Measurements from ENCODE around the gene FAM153A.
"Not testable (repeated sequence)": the region's sequence is repeated elsewhere in the genome, so short reads cannot be mapped to it uniquely, and the experiment has no call there.

Gene FAM153A

GRCh38 chr5:177771206-177771605 is 11.5 kb downstream of the FAM153A start:
- H4K8ac ChIP-seq (ENCODE audit: low read depth, low read length); H3K79me1 ChIP-seq (ENCODE audit: low read depth, low read length); H3K23ac ChIP-seq (ENCODE audit: low read depth, low read length, poor library complexity); H3K27ac ChIP-seq (replicated peaks; ENCODE audit: low read length); H3K9ac ChIP-seq (ENCODE audit: low read depth, low read length, poor library complexity); H3K18ac ChIP-seq (ENCODE audit: low read length); H2BK15ac ChIP-seq (ENCODE audit: low read length); H3K4me1 ChIP-seq (ENCODE audit: control insufficient read depth in 2 of 2, insufficient read depth in 1 of 2, low read depth in 1 of 2, low read length in 2 of 2); H3K4me2 ChIP-seq (ENCODE audit: insufficient read depth, low read length, poor library complexity, severe bottlenecking); H3K27me3 ChIP-seq (ENCODE audit: control insufficient read depth in 3 of 3, insufficient read depth in 3 of 3, low read depth in 1 of 3, low read length in 3 of 3); H2BK12ac ChIP-seq (ENCODE audit: low read length); H4K91ac ChIP-seq (ENCODE audit: low read depth, low read length, poor library complexity); H2BK120ac ChIP-seq (ENCODE audit: low read depth, low read length); H3K14ac ChIP-seq (ENCODE audit: low read length); H3K4me3 ChIP-seq (ENCODE audit: low read length in 2 of 2); DNase-seq (ENCODE audit: low spot score); H2BK5ac ChIP-seq (ENCODE audit: low read length); H3K4ac ChIP-seq (ENCODE audit: low read length); H2AFZ ChIP-seq (ENCODE audit: low read length); H3K9me3 ChIP-seq (replicated peaks in 1 of 2; ENCODE audit: control insufficient read depth in 2 of 2, insufficient read depth in 1 of 2, low read depth in 1 of 2, low read length in 2 of 2); H2AK5ac ChIP-seq (ENCODE audit: low read depth, low read length); H3K36me3 ChIP-seq (replicated peaks in 1 of 2; ENCODE audit: control insufficient read depth in 2 of 2, insufficient read depth in 2 of 2, low read length in 2 of 2): not testable (repeated sequence)
- WGBS, 2 donors (ENCODE audit: extremely low coverage in 2 of 2, insufficient read length in 2 of 2, insufficient replicate concordance in 1 of 2): no CpG with 5 or more reads among the region's 3 CpGs

- not testable (repeated sequence) for H3K14ac ChIP-seq (ENCODE audit: low read length); H4K91ac ChIP-seq (ENCODE audit: low read depth, low read length, poor library complexity); H3K9ac ChIP-seq (ENCODE audit: low read depth, low read length, poor library complexity); H3K4ac ChIP-seq (ENCODE audit: low read length); H3K27ac ChIP-seq (replicated peaks; ENCODE audit: low read length); H3K79me1 ChIP-seq (ENCODE audit: low read depth, low read length); H3K9me3 ChIP-seq (replicated peaks in 1 of 2; ENCODE audit: control insufficient read depth in 2 of 2, insufficient read depth in 1 of 2, low read depth in 1 of 2, low read length in 2 of 2); H3K23ac ChIP-seq (ENCODE audit: low read depth, low read length, poor library complexity); H2AK5ac ChIP-seq (ENCODE audit: low read depth, low read length); H3K27me3 ChIP-seq (ENCODE audit: control insufficient read depth in 3 of 3, insufficient read depth in 3 of 3, low read depth in 1 of 3, low read length in 3 of 3); H2BK120ac ChIP-seq (ENCODE audit: low read depth, low read length); DNase-seq (ENCODE audit: low spot score); H3K4me3 ChIP-seq (ENCODE audit: low read length in 2 of 2); H3K36me3 ChIP-seq (replicated peaks in 1 of 2; ENCODE audit: control insufficient read depth in 2 of 2, insufficient read depth in 2 of 2, low read length in 2 of 2); H3K18ac ChIP-seq (ENCODE audit: low read length); H3K4me2 ChIP-seq (ENCODE audit: insufficient read depth, low read length, poor library complexity, severe bottlenecking); H2BK15ac ChIP-seq (ENCODE audit: low read length); H2BK5ac ChIP-seq (ENCODE audit: low read length); H3K4me1 ChIP-seq (ENCODE audit: control insufficient read depth in 2 of 2, insufficient read depth in 1 of 2, low read depth in 1 of 2, low read length in 2 of 2); H2BK12ac ChIP-seq (ENCODE audit: low read length); H4K8ac ChIP-seq (ENCODE audit: low read depth, low read length); H2AFZ ChIP-seq (ENCODE audit: low read length)
- WGBS, 2 donors (ENCODE audit: extremely low coverage in 2 of 2, insufficient read length in 2 of 2, insufficient replicate concordance in 1 of 2): no CpG with 5 or more reads among the region's 2 CpGs
Measured at GRCh38 chr5:177770646-177771045, 12.1 kb downstream of the FAM153A start.

GRCh38 chr5:177763737-177764508 is 18.8 kb downstream of the FAM153A start:
- not testable (repeated sequence) for H2AK5ac ChIP-seq (ENCODE audit: low read depth, low read length); H4K91ac ChIP-seq (ENCODE audit: low read depth, low read length, poor library complexity); H4K8ac ChIP-seq (ENCODE audit: low read depth, low read length); H3K4me2 ChIP-seq (ENCODE audit: insufficient read depth, low read length, poor library complexity, severe bottlenecking); H2BK5ac ChIP-seq (ENCODE audit: low read length); H3K4ac ChIP-seq (ENCODE audit: low read length); H3K18ac ChIP-seq (ENCODE audit: low read length); H3K4me3 ChIP-seq (ENCODE audit: low read length in 2 of 2); H3K9ac ChIP-seq (ENCODE audit: low read depth, low read length, poor library complexity); H3K79me1 ChIP-seq (ENCODE audit: low read depth, low read length); H3K23ac ChIP-seq (ENCODE audit: low read depth, low read length, poor library complexity); H3K36me3 ChIP-seq (replicated peaks in 1 of 2; ENCODE audit: control insufficient read depth in 2 of 2, insufficient read depth in 2 of 2, low read length in 2 of 2); DNase-seq (ENCODE audit: low spot score); H3K4me1 ChIP-seq (ENCODE audit: control insufficient read depth in 2 of 2, insufficient read depth in 1 of 2, low read depth in 1 of 2, low read length in 2 of 2); H3K14ac ChIP-seq (ENCODE audit: low read length); H2BK15ac ChIP-seq (ENCODE audit: low read length); H2AFZ ChIP-seq (ENCODE audit: low read length); H3K9me3 ChIP-seq (replicated peaks in 1 of 2; ENCODE audit: control insufficient read depth in 2 of 2, insufficient read depth in 1 of 2, low read depth in 1 of 2, low read length in 2 of 2); H3K27ac ChIP-seq (replicated peaks; ENCODE audit: low read length); H3K27me3 ChIP-seq (ENCODE audit: control insufficient read depth in 3 of 3, insufficient read depth in 3 of 3, low read depth in 1 of 3, low read length in 3 of 3); H2BK120ac ChIP-seq (ENCODE audit: low read depth, low read length); H2BK12ac ChIP-seq (ENCODE audit: low read length)
- no CpG with 5 or more reads among the region's 15 CpGs for WGBS, 2 donors (ENCODE audit: extremely low coverage in 2 of 2, insufficient read length in 2 of 2, insufficient replicate concordance in 1 of 2)

GRCh38 chr5:177760954-177761353 is 21.7 kb downstream of the FAM153A start:
- not testable (repeated sequence) for H3K4ac ChIP-seq (ENCODE audit: low read length); H2BK12ac ChIP-seq (ENCODE audit: low read length); H3K18ac ChIP-seq (ENCODE audit: low read length); H3K9me3 ChIP-seq (replicated peaks in 1 of 2; ENCODE audit: control insufficient read depth in 2 of 2, insufficient read depth in 1 of 2, low read depth in 1 of 2, low read length in 2 of 2); H2BK120ac ChIP-seq (ENCODE audit: low read depth, low read length); H3K9ac ChIP-seq (ENCODE audit: low read depth, low read length, poor library complexity); H3K36me3 ChIP-seq (replicated peaks in 1 of 2; ENCODE audit: control insufficient read depth in 2 of 2, insufficient read depth in 2 of 2, low read length in 2 of 2); H2AFZ ChIP-seq (ENCODE audit: low read length); H4K91ac ChIP-seq (ENCODE audit: low read depth, low read length, poor library complexity); DNase-seq (ENCODE audit: low spot score); H3K4me1 ChIP-seq (ENCODE audit: control insufficient read depth in 2 of 2, insufficient read depth in 1 of 2, low read depth in 1 of 2, low read length in 2 of 2); H3K23ac ChIP-seq (ENCODE audit: low read depth, low read length, poor library complexity); H3K4me2 ChIP-seq (ENCODE audit: insufficient read depth, low read length, poor library complexity, severe bottlenecking); H3K4me3 ChIP-seq (ENCODE audit: low read length in 2 of 2); H3K27ac ChIP-seq (replicated peaks; ENCODE audit: low read length); H2BK5ac ChIP-seq (ENCODE audit: low read length); H3K14ac ChIP-seq (ENCODE audit: low read length); H4K8ac ChIP-seq (ENCODE audit: low read depth, low read length); H3K79me1 ChIP-seq (ENCODE audit: low read depth, low read length); H2BK15ac ChIP-seq (ENCODE audit: low read length); H3K27me3 ChIP-seq (ENCODE audit: control insufficient read depth in 3 of 3, insufficient read depth in 3 of 3, low read depth in 1 of 3, low read length in 3 of 3); H2AK5ac ChIP-seq (ENCODE audit: low read depth, low read length)
- WGBS, 2 donors (ENCODE audit: extremely low coverage in 2 of 2, insufficient read length in 2 of 2, insufficient replicate concordance in 1 of 2): no CpG with 5 or more reads among the region's 8 CpGs

Measured in neuronal stem cell (in vitro differentiated cells).